ENCODE data around the gene MAN1A1. TPM values are rescaled to one million over a fixed set of nuclear protein-coding genes. Genes with fewer than 3 reads are reported as not detected.

The MAN1A1 gene
- total RNA-seq, 1 donor from 2014 or later: 23.4 TPM

GRCh38 chr6:119333063-119333609 is 16.4 kb downstream of the MAN1A1 start:
- DNase-seq (ENCODE audit: low read depth): no peak
- TF ChIP-seq CTCF (conservative IDR thresholded peaks at IDR 0.05; ENCODE audit: low read depth, low read length): no peak
- no peak overlapping the region for H3K4me3 ChIP-seq (ENCODE audit: low read depth, low read length)

- no peak overlapping the region for H3K4me3 ChIP-seq (ENCODE audit: low read depth, low read length)
- no peak for TF ChIP-seq CTCF (conservative IDR thresholded peaks at IDR 0.05; ENCODE audit: low read depth, low read length)
- DNase-seq (ENCODE audit: low read depth): no peak
Observed at GRCh38 chr6:119331663-119332286, 17.8 kb downstream of the MAN1A1 start.

- H3K4me3 ChIP-seq (ENCODE audit: low read depth, low read length): no peak overlapping the region
- no peak for TF ChIP-seq CTCF (conservative IDR thresholded peaks at IDR 0.05; ENCODE audit: low read depth, low read length)
- DNase-seq (ENCODE audit: low read depth): no peak
Observed at GRCh38 chr6:119330520-119331113, 18.9 kb downstream of the MAN1A1 start.

GRCh38 chr6:119329794-119330180 is 19.8 kb downstream of the MAN1A1 start:
- no peak for TF ChIP-seq CTCF (conservative IDR thresholded peaks at IDR 0.05; ENCODE audit: low read depth, low read length)
- no peak for DNase-seq (ENCODE audit: low read depth)
- no peak overlapping the region for H3K4me3 ChIP-seq (ENCODE audit: low read depth, low read length)

GRCh38 chr6:119328892-119329793 is 20.4 kb downstream of the MAN1A1 start:
- no peak for DNase-seq (ENCODE audit: low read depth)
- H3K4me3 ChIP-seq (ENCODE audit: low read depth, low read length): no peak overlapping the region
- TF ChIP-seq CTCF (conservative IDR thresholded peaks at IDR 0.05; ENCODE audit: low read depth, low read length): no peak

- DNase-seq (ENCODE audit: low read depth): no peak
- no peak for TF ChIP-seq CTCF (conservative IDR thresholded peaks at IDR 0.05; ENCODE audit: low read depth, low read length)
- no peak overlapping the region for H3K4me3 ChIP-seq (ENCODE audit: low read depth, low read length)
Observed at GRCh38 chr6:119328254-119328653, 21.3 kb downstream of the MAN1A1 start.

Data from epithelial cell of proximal tubule (primary cell).